GDM1 (cell line): ENCODE data around the gene IL17A.
A peak's percentile ranks its signal among the peaks of the same experiment; 100 is the strongest.

Source experiments
- DNase-seq: peaks from one replicate; lab custom pipeline; 2025; lab: John Stamatoyannopoulos, UW

Gene IL17A

GRCh38 chr6:52186075-52186474, at the start of gene IL17A:
Gene IL17A, plus strand, starts transcription at chr6:52186375. Its CDS starts 57 bp downstream, at chr6:52186432.
- no peak for DNase-seq

GRCh38 chr6:52136934-52137467, 49.2 kb upstream of the IL17A start:
- DNase-seq = no peak

GRCh38 chr6:52138284-52138683, 47.9 kb upstream of the IL17A start:
- DNase-seq = no peak

- no peak for DNase-seq
These were observed 46.0 kb upstream of the IL17A start for GRCh38 chr6:52139985-52140680.

GRCh38 chr6:52141596-52141995, 44.6 kb upstream of the IL17A start:
- no peak for DNase-seq

- no peak for DNase-seq
These were observed 43.6 kb upstream of the IL17A start for GRCh38 chr6:52142556-52142955.

- no peak for DNase-seq
These were observed 42.6 kb upstream of the IL17A start for GRCh38 chr6:52143551-52143950.

- DNase-seq = no peak
These were observed 41.7 kb upstream of the IL17A start for GRCh38 chr6:52144196-52145076.

- no peak for DNase-seq
These were observed 39.2 kb upstream of the IL17A start for GRCh38 chr6:52146851-52147445.

GRCh38 chr6:52149076-52149475, 37.1 kb upstream of the IL17A start:
- DNase-seq = no peak

- no peak for DNase-seq
These were observed 36.2 kb upstream of the IL17A start for GRCh38 chr6:52149949-52150348.

GRCh38 chr6:52152070-52152423, 34.1 kb upstream of the IL17A start:
- no peak for DNase-seq

- DNase-seq = no peak
These were observed 33.4 kb upstream of the IL17A start for GRCh38 chr6:52152711-52153160.

GRCh38 chr6:52154381-52154780, 31.8 kb upstream of the IL17A start:
- DNase-seq = no peak

- DNase-seq = peak; percentile 63
These were observed 30.2 kb upstream of the IL17A start for GRCh38 chr6:52155791-52156576.

- DNase-seq = no peak
These were observed 28.8 kb upstream of the IL17A start for GRCh38 chr6:52157301-52157941.

- no peak for DNase-seq
These were observed 25.6 kb upstream of the IL17A start for GRCh38 chr6:52160472-52161104.

- DNase-seq = no peak
These were observed 24.3 kb upstream of the IL17A start for GRCh38 chr6:52161689-52162438.

GRCh38 chr6:52162940-52163908, 23.0 kb upstream of the IL17A start:
- DNase-seq = peak; percentile 24
